Measurements from ENCODE around the gene SNX13.

Gene SNX13

DNA sequence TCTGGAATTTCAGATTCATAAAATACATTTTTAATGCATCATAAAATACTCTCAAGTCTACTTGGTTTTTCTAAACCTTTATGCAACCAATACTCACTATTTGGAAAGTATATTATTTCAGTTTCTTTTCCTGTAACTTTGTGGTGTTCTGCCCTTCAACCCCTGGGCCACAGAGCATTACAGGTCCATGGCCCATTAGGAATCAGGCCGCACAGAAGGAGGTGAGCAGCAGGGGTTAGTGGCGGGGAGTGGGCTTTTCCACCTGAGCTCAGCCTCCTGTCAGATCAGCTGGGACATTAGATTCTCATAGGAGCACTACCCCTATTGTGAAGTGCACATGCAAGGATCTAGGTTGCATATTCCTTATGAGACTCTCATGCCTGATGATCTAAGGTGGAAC is 9.7 kb downstream of the SNX13 start:
- H3K36me3 ChIP-seq (ENCODE audit: control insufficient read depth, insufficient read depth, low read length) = no peaks in the 10 kb centered on the region
- TF ChIP-seq, protein P1, sequence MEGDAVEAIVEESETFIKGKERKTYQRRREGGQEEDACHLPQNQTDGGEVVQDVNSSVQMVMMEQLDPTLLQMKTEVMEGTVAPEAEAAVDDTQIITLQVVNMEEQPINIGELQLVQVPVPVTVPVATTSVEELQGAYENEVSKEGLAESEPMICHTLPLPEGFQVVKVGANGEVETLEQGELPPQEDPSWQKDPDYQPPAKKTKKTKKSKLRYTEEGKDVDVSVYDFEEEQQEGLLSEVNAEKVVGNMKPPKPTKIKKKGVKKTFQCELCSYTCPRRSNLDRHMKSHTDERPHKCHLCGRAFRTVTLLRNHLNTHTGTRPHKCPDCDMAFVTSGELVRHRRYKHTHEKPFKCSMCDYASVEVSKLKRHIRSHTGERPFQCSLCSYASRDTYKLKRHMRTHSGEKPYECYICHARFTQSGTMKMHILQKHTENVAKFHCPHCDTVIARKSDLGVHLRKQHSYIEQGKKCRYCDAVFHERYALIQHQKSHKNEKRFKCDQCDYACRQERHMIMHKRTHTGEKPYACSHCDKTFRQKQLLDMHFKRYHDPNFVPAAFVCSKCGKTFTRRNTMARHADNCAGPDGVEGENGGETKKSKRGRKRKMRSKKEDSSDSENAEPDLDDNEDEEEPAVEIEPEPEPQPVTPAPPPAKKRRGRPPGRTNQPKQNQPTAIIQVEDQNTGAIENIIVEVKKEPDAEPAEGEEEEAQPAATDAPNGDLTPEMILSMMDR (IDR thresholded peaks at IDR 0.05) = no peak
- peaks cover 4% of the 10 kb centered on the region for H3K4me1 ChIP-seq
- H3K27ac ChIP-seq = no peak overlapping the region
- H3K9me3 ChIP-seq (ENCODE audit: control insufficient read depth, low read length) = no peaks in the 10 kb centered on the region
- H3K79me2 ChIP-seq = peaks cover 63% of the 10 kb centered on the region
- no peaks in the 10 kb centered on the region for H3K27me3 ChIP-seq (ENCODE audit: control insufficient read depth, insufficient read depth, low read length)
- no peak overlapping the region for H3K4me3 ChIP-seq (ENCODE audit: low read depth, low read length)
- no peak overlapping the region for H3K4me2 ChIP-seq (ENCODE audit: low read length)
- H2AFZ ChIP-seq = no peak overlapping the region
- H3K9ac ChIP-seq = no peak overlapping the region

DNA sequence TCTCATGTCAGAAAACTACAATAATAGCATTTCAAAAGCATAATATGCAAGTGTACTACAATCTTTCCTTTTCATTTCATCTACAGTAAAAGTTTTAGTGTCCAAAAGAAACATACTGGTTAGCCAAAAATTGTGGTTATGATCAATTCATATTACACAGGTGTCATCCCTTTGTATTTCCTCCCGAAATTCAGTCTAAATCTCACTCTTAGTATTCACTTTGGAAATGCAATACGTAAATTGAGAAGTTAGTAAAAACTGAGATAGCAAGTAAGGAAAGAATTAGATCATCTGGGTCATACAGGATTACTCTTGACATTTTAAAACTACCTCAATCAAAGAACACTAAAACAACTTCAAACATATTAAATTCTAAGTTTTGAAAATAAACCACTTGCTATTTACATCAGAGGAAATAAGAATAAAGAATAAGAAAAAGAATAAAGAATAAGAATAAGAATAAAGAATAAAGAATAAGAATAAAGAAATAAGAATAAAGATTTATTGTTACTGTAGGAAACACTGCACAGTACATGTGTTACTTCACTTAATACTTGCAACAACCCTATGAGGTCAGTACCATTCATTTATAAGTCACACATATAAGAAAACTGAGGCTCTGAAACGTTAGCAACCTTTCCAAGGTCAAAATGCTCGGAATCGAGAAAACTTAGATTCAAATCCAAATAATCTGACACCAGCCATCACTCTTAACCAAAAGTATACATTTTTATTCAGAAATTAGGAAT is 10.5 kb downstream of the SNX13 start:
- Histone ChIP-seq H3K9ac (no peak overlapping the region), H3K4me2 (ENCODE audit: low read length) (no peak overlapping the region), H3K36me3 (ENCODE audit: control insufficient read depth, insufficient read depth, low read length) (no peaks in the 10 kb centered on the region), H3K79me2 (peaks cover 66% of the 10 kb centered on the region), H2AFZ (no peak overlapping the region), H3K4me3 (ENCODE audit: low read depth, low read length) (no peak overlapping the region), H3K9me3 (ENCODE audit: control insufficient read depth, low read length) (no peaks in the 10 kb centered on the region), H3K4me1 (peaks cover 4% of the 10 kb centered on the region), H3K27ac (no peak overlapping the region), H3K27me3 (ENCODE audit: control insufficient read depth, insufficient read depth, low read length) (no peaks in the 10 kb centered on the region)
- TF ChIP-seq, protein P1 (IDR thresholded peaks at IDR 0.05) = no peak

DNA sequence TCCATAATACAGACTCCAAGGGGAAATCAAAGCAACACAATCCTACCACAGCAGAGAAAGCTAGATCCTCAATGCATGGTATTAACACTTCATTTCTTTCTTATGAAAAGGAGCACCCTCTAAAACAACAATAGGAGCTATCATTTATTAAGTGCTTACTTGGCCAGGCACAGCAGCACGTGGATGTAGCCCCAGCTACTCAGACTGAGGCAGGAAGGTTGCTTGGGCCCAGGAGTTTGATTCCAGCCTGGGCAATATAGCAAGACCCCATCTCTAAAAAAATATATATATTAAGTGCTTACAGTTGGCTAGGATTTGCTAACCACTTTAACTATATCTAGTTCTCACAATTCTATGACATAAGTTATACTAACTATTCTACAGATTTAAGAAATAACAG is 12.2 kb downstream of the SNX13 start:
- no peaks in the 10 kb centered on the region for H3K36me3 ChIP-seq (ENCODE audit: control insufficient read depth, insufficient read depth, low read length)
- no peak overlapping the region for H2AFZ ChIP-seq
- peaks cover 59% of the 10 kb centered on the region for H3K79me2 ChIP-seq
- no peaks in the 10 kb centered on the region for H3K4me1 ChIP-seq
- no peak overlapping the region for H3K27ac ChIP-seq
- H3K4me2 ChIP-seq (ENCODE audit: low read length) = no peak overlapping the region
- no peak overlapping the region for H3K4me3 ChIP-seq (ENCODE audit: low read depth, low read length)
- no peaks in the 10 kb centered on the region for H3K9me3 ChIP-seq (ENCODE audit: control insufficient read depth, low read length)
- no peak overlapping the region for H3K9ac ChIP-seq
- no peaks in the 10 kb centered on the region for H3K27me3 ChIP-seq (ENCODE audit: control insufficient read depth, insufficient read depth, low read length)
- TF ChIP-seq, protein P1 (IDR thresholded peaks at IDR 0.05) = no peak

DNA sequence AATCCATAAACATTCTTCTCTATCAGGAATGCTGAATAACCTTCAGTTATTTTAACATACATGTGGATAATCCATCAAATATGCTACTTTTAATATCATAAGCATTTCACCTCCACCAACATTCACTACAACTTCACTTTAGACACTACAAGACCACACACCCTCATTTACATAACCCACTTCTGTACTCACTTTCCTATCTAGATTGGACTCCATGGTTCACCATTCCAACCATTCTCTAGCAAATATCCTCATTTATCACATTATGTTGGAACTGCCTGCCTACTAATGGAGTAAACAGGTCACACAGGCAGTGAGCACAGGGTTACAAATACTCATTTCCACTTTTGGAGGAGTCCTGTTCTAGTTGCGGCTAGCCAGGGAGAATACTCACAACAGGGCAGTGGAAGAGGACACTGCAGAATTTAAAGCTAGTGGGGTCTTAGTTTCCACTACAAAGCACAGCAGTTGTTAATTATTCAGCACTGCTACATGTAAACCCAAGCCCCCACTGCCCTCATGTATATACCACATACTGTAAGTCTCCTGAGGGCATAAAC is 18.4 kb downstream of the SNX13 start:
- Histone ChIP-seq H3K27me3 (ENCODE audit: control insufficient read depth, insufficient read depth, low read length) (no peaks in the 10 kb centered on the region), H3K27ac (no peak overlapping the region), H3K79me2 (peaks cover 53% of the 10 kb centered on the region), H3K4me1 (no peaks in the 10 kb centered on the region), H3K4me3 (ENCODE audit: low read depth, low read length) (no peak overlapping the region), H3K9me3 (ENCODE audit: control insufficient read depth, low read length) (no peaks in the 10 kb centered on the region), H3K36me3 (ENCODE audit: control insufficient read depth, insufficient read depth, low read length) (no peaks in the 10 kb centered on the region), H3K9ac (no peak overlapping the region), H3K4me2 (ENCODE audit: low read length) (no peak overlapping the region), H2AFZ (no peak overlapping the region)
- TF ChIP-seq, protein P1 (IDR thresholded peaks at IDR 0.05) = no peak

DNA sequence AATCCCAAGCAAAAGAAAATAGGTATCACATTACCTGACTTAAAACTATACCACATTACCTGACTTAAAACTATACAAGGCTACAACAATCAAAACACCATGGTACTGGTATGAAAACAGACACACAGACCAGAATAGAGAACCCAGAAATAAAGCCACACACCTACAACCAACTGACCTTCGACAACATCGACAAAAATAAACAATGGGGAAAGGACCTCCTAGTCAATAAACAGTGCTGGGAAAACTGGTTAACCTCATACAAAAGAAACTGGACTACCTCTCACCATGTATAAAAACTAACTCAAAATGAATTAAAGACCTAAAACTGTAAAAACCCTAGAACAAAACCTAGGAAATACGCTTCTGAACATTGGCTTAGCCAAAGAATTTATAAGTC is 22.5 kb downstream of the SNX13 start:
- Histone ChIP-seq H3K4me2 (ENCODE audit: low read length) (no peak overlapping the region), H3K36me3 (ENCODE audit: control insufficient read depth, insufficient read depth, low read length) (no peaks in the 10 kb centered on the region), H3K4me3 (ENCODE audit: low read depth, low read length) (no peak overlapping the region), H3K79me2 (peaks cover 58% of the 10 kb centered on the region), H3K9ac (no peak overlapping the region), H3K27me3 (ENCODE audit: control insufficient read depth, insufficient read depth, low read length) (no peaks in the 10 kb centered on the region), H3K4me1 (no peaks in the 10 kb centered on the region), H3K27ac (no peak overlapping the region), H2AFZ (no peak overlapping the region), H3K9me3 (ENCODE audit: control insufficient read depth, low read length) (no peaks in the 10 kb centered on the region)
- TF ChIP-seq, protein P1 (IDR thresholded peaks at IDR 0.05) = no peak

Data from parathyroid adenoma (tissue), 2 donors.